ENCODE data around the gene AGFG1. TPM values are rescaled to one million over a fixed set of nuclear protein-coding genes. Genes with fewer than 3 reads are reported as not detected.
A peak's percentile ranks its signal among the peaks of the same experiment; 100 is the strongest.

AGFG1 gene
- total and polyA plus RNA-seq, 2 donors (not counting 1 experiment from before 2014, with no cell fraction given) = 40.0 to 128 TPM

DNA sequence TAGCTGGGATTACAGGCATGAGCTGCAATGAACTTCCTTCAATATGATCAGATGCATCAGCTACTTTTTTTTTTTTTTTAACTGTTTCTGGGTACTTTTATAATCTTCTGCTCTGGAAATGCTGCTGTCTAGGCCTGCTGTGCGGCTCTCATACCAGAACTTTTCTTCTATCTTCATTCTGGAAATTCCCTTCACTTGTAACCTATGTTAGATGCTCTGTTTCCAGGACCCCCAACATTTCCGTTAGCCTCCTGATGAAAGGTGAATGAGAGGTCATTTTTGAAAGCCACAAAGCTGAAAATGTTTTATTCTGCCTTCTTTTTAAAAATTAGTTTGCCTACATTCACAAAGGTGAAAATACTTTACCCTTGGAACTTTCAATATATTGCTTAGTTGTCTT, 8.6 kb downstream of the AGFG1 start:
- no peak overlapping the region for H3K27ac ChIP-seq (ENCODE audit: insufficient read depth, low read length)
- H3K9me3 ChIP-seq (ENCODE audit: control insufficient read depth, insufficient read depth, low read depth, low read length) = no peaks in the 10 kb centered on the region
- no peak for DNase-seq (ENCODE audit: low read depth in 2 of 2)
- no peaks in the 10 kb centered on the region for H3K36me3 ChIP-seq (ENCODE audit: control insufficient read depth, insufficient read depth, low read length)
- TF ChIP-seq, protein P1, sequence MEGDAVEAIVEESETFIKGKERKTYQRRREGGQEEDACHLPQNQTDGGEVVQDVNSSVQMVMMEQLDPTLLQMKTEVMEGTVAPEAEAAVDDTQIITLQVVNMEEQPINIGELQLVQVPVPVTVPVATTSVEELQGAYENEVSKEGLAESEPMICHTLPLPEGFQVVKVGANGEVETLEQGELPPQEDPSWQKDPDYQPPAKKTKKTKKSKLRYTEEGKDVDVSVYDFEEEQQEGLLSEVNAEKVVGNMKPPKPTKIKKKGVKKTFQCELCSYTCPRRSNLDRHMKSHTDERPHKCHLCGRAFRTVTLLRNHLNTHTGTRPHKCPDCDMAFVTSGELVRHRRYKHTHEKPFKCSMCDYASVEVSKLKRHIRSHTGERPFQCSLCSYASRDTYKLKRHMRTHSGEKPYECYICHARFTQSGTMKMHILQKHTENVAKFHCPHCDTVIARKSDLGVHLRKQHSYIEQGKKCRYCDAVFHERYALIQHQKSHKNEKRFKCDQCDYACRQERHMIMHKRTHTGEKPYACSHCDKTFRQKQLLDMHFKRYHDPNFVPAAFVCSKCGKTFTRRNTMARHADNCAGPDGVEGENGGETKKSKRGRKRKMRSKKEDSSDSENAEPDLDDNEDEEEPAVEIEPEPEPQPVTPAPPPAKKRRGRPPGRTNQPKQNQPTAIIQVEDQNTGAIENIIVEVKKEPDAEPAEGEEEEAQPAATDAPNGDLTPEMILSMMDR (conservative IDR thresholded peaks at IDR 0.05 in 1 of 2, IDR thresholded peaks at IDR 0.05 in 1 of 2; ENCODE audit: low read depth in 1 of 2, low read length in 2 of 2) = no peak
- no peak for TF ChIP-seq EZH2 (IDR thresholded peaks at IDR 0.05; ENCODE audit: low read length, missing control alignments)
- H3K4me2 ChIP-seq (ENCODE audit: extremely low read depth, insufficient read depth, low read length) = no peak overlapping the region
- no peaks in the 10 kb centered on the region for H4K20me1 ChIP-seq (ENCODE audit: control insufficient read depth, extremely low read depth, insufficient read depth, low read length)
- H3K27me3 ChIP-seq (ENCODE audit: control insufficient read depth, insufficient read depth, low read length) = no peaks in the 10 kb centered on the region
- H3K79me2 ChIP-seq (ENCODE audit: control insufficient read depth, insufficient read depth, low read length) = peaks cover 92% of the 10 kb centered on the region
- no peak overlapping the region for H3K9ac ChIP-seq (ENCODE audit: insufficient read depth, low read length)
- peaks cover 2% of the 10 kb centered on the region for H3K4me1 ChIP-seq (ENCODE audit: control insufficient read depth, extremely low read depth, insufficient read depth, low read length)
- no peak overlapping the region for H3K4me3 ChIP-seq (replicated peaks in 1 of 4; ENCODE audit: control extremely low read depth in 1 of 4, insufficient read depth in 1 of 4, low read depth in 3 of 4, low read length in 4 of 4)
- H2AFZ ChIP-seq (ENCODE audit: low read length) = no peak overlapping the region

DNA sequence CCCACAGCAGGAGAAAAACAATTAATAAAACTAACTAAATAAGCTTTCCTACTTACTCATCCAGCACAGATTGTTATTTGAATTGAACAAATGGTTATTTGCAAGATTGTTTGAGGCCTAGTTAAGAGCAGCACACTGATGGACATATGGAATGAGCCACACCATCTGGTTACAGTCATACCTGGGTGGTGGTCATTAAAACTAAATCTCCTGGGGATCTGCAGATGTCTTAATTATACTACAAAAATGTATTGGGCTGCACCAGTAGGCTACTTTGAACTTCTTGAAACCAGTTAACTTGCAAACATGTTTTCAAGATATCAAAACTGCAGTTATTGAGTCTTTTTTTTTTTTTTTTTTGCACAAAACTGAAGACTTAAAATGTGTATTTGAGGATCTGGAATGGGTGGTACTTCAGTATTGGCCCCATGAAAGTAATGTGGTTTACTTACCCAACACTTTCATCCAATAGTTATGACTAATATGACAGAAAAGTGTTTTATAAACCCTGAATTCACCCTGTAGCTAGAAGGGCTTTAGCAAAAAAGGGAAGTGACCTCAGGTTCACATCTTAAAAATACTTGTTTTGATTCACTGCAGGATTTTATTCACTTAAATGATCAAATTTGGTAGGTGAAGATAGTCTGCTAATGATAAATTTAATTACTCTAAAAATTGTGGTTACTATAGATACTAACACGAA, 10.8 kb downstream of the AGFG1 start:
- DNase-seq (ENCODE audit: low read depth in 2 of 2) = peak; percentile 42 to 47
- H2AFZ ChIP-seq (ENCODE audit: low read length) = no peak overlapping the region
- H3K27ac ChIP-seq (ENCODE audit: insufficient read depth, low read length) = no peak overlapping the region
- peaks cover 95% of the 10 kb centered on the region for H3K79me2 ChIP-seq (ENCODE audit: control insufficient read depth, insufficient read depth, low read length)
- peak overlapping the region; percentile 29 for H3K4me2 ChIP-seq (ENCODE audit: extremely low read depth, insufficient read depth, low read length)
- no peaks in the 10 kb centered on the region for H3K27me3 ChIP-seq (ENCODE audit: control insufficient read depth, insufficient read depth, low read length)
- no peak overlapping the region for H3K9ac ChIP-seq (ENCODE audit: insufficient read depth, low read length)
- H3K36me3 ChIP-seq (ENCODE audit: control insufficient read depth, insufficient read depth, low read length) = no peaks in the 10 kb centered on the region
- no peak overlapping the region for H3K4me3 ChIP-seq (replicated peaks in 1 of 4; ENCODE audit: control extremely low read depth in 1 of 4, insufficient read depth in 1 of 4, low read depth in 3 of 4, low read length in 4 of 4)
- peaks cover 2% of the 10 kb centered on the region for H4K20me1 ChIP-seq (ENCODE audit: control insufficient read depth, extremely low read depth, insufficient read depth, low read length)
- no peaks in the 10 kb centered on the region for H3K9me3 ChIP-seq (ENCODE audit: control insufficient read depth, insufficient read depth, low read depth, low read length)
- TF ChIP-seq, protein P1 (conservative IDR thresholded peaks at IDR 0.05 in 1 of 2, IDR thresholded peaks at IDR 0.05 in 1 of 2; ENCODE audit: low read depth in 1 of 2, low read length in 2 of 2) = no peak
- no peak for TF ChIP-seq EZH2 (IDR thresholded peaks at IDR 0.05; ENCODE audit: low read length, missing control alignments)
- H3K4me1 ChIP-seq (ENCODE audit: control insufficient read depth, extremely low read depth, insufficient read depth, low read length) = peaks cover 2% of the 10 kb centered on the region

DNA sequence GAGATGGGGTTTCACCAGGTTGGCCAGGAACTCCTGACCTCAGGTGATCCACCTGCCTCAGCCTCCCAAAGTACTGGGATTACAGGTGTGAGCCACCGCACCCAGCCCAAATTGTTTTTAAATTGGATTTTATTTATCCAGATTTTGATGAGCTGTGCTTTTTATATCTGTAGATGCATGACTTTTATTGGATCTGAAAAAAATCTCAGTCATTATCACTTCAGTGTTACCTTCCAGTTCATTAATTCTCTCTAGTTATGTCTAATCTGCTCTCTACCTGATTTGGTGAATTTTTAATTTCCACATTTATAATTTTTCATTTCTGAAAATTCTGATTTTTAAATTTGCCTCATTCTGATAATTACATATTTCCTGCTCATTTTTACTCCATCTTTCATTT, 13.5 kb downstream of the AGFG1 start:
- Histone ChIP-seq H3K79me2 (ENCODE audit: control insufficient read depth, insufficient read depth, low read length) (peaks cover 93% of the 10 kb centered on the region), H2AFZ (ENCODE audit: low read length) (no peak overlapping the region), H3K4me3 (replicated peaks in 1 of 4; ENCODE audit: control extremely low read depth in 1 of 4, insufficient read depth in 1 of 4, low read depth in 3 of 4, low read length in 4 of 4) (no peak overlapping the region), H3K36me3 (ENCODE audit: control insufficient read depth, insufficient read depth, low read length) (no peaks in the 10 kb centered on the region), H3K4me2 (ENCODE audit: extremely low read depth, insufficient read depth, low read length) (no peak overlapping the region), H3K9me3 (ENCODE audit: control insufficient read depth, insufficient read depth, low read depth, low read length) (no peaks in the 10 kb centered on the region), H3K4me1 (ENCODE audit: control insufficient read depth, extremely low read depth, insufficient read depth, low read length) (peaks cover 2% of the 10 kb centered on the region), H4K20me1 (ENCODE audit: control insufficient read depth, extremely low read depth, insufficient read depth, low read length) (peaks cover 2% of the 10 kb centered on the region), H3K9ac (ENCODE audit: insufficient read depth, low read length) (no peak overlapping the region), H3K27ac (ENCODE audit: insufficient read depth, low read length) (no peak overlapping the region), H3K27me3 (ENCODE audit: control insufficient read depth, insufficient read depth, low read length) (no peaks in the 10 kb centered on the region)
- TF ChIP-seq EZH2 (IDR thresholded peaks at IDR 0.05; ENCODE audit: low read length, missing control alignments) = no peak
- TF ChIP-seq, protein P1 (conservative IDR thresholded peaks at IDR 0.05 in 1 of 2, IDR thresholded peaks at IDR 0.05 in 1 of 2; ENCODE audit: low read depth in 1 of 2, low read length in 2 of 2) = no peak
- no peak for DNase-seq (ENCODE audit: low read depth in 2 of 2)

Data from fibroblast of lung (primary cell).